Prostate gland (tissue), 2 donors: Measurements from ENCODE around the gene NGFR. TPM values are rescaled to one million over a fixed set of nuclear protein-coding genes. Genes with fewer than 3 reads are reported as not detected.

ENCODE experiments used
- DNase-seq: peaks from one replicate; pipeline ENCODE4 v3.0.0-alpha.2; 2019; ENCODE audit warnings: low spot score
- H3K27ac ChIP-seq, 2 donors: fragments of 200-600 bp; sonication (generic); 2 replicates each; pipeline ENCODE4 v1.5.1; 2017 to 2019
- H3K27me3 ChIP-seq: fragments of 200-600 bp; sonication (generic); replicated peaks from 2 replicates; pipeline ENCODE4 v1.5.1; 2019; ENCODE audit not compliant: insufficient read depth
- H3K36me3 ChIP-seq, 2 donors: fragments of 200-600 bp; sonication (generic); 1 replicate in 1 of 2; 2 replicates in 1 of 2; pipeline versions ENCODE4 v1.5.1 to v1.8.1; 2017 to 2019
- H3K4me1 ChIP-seq: fragments of 200-600 bp; sonication (generic); replicated peaks from 2 replicates; pipeline ENCODE4 v1.5.1; 2019
- H3K4me3 ChIP-seq, 2 donors: fragments of 200-600 bp; sonication (generic); 2 replicates each; pipeline ENCODE4 v1.5.1; 2017 to 2019
- H3K9me3 ChIP-seq: fragments of 200-600 bp; sonication (generic); 2 replicates; pipeline ENCODE4 v1.5.1; 2017
- CTCF ChIP-seq, 4 experiments: fragments of 200-600 bp in 2 of 4; fragments of 450-650 bp in 2 of 4; sonication (generic) in 2 of 4; IDR thresholded peaks; 1 replicate in 3 of 4; 2 replicates in 1 of 4; pipeline ENCODE4 v1.5.1; 2016 to 2019; ENCODE audit warnings: antibody characterized with exemption in 4 of 4, mild to moderate bottlenecking in 2 of 4, moderate library complexity in 2 of 4
- POLR2A ChIP-seq: fragments of 450-650 bp; IDR thresholded peaks from one replicate; pipeline ENCODE4 v1.6.1; 2016; ENCODE audit warnings: antibody characterized with exemption, mild to moderate bottlenecking
- POLR2AphosphoS5 ChIP-seq: sonication (generic); formaldehyde crosslinking; IDR thresholded peaks from one replicate; pipeline ENCODE4 v1.6.1; 2017; ENCODE audit warnings: antibody characterized with exemption
- WGBS: methylation state at CpG from one replicate; pipeline ENCODE4 v1.1.5; 2018; 5-methylcytosine and 5-hydroxymethylcytosine counted together
- intact Hi-C: fragments of 100-400 bp; cut with DNase I; formaldehyde crosslinking; loops from one replicate; pipeline ENCODE4 v1.14.2; 2022
- total RNA-seq, 2 donors: library from RNA; depleted of rRNA; stranded (reverse); fragments of >200 nt; gene quantifications; one replicate each; pipeline ENCODE4 v1.1.0, GENCODE V29; 2016

The NGFR gene
- 10 to 100 TPM; 30.1 to 34.4 TPM for total RNA-seq

- intact Hi-C loops = no loop called here
- WGBS = under 1% methylated on average over 58 of the region's 79 CpGs
- peak within 1 kb of the TSS; percentile 43 to 50 for H3K4me3 ChIP-seq
- no peaks in the 10 kb centered on the region for H3K9me3 ChIP-seq
- no peaks in the 10 kb centered on the region for H3K27me3 ChIP-seq
- DNase-seq = no peak
- peaks cover 7% of the 10 kb centered on the region for H3K4me1 ChIP-seq
- TF ChIP-seq POLR2AphosphoS5 = peak; percentile 69
- TF ChIP-seq CTCF (IDR thresholded peaks at IDR 0.05) = peak in 1 of 4 experiments; percentile 14
- TF ChIP-seq POLR2A = peak; percentile 92
- no peaks in the 10 kb centered on the region for H3K36me3 ChIP-seq
- peak within 1 kb of the TSS; percentile 57 to 61 for H3K27ac ChIP-seq
Measured at GRCh38 chr17:49494986-49495841, at the start of gene NGFR. Gene NGFR, plus strand, starts transcription at chr17:49495293. Its CDS starts 125 bp downstream, at chr17:49495418.

- H3K27me3 ChIP-seq = no peaks in the 10 kb centered on the region
- 92% methylated on average over 7 of the region's 7 CpGs for WGBS
- no peaks in the 10 kb centered on the region for H3K36me3 ChIP-seq
- H3K9me3 ChIP-seq = no peaks in the 10 kb centered on the region
- intact Hi-C loops = no loop called here
- H3K27ac ChIP-seq = no peak overlapping the region
- H3K4me1 ChIP-seq = no peaks in the 10 kb centered on the region
- no peak overlapping the region for H3K4me3 ChIP-seq
- no peak for DNase-seq
- TF ChIP-seq POLR2A (no peak), CTCF (IDR thresholded peaks at IDR 0.05) (no peak), POLR2AphosphoS5 (no peak)
Measured at GRCh38 chr17:49445591-49445990, 49.5 kb upstream of the NGFR start.

- H3K4me3 ChIP-seq = no peak overlapping the region
- no peaks in the 10 kb centered on the region for H3K27me3 ChIP-seq
- 85% methylated on average over 9 of the region's 9 CpGs for WGBS
- no peak overlapping the region for H3K27ac ChIP-seq
- no peaks in the 10 kb centered on the region for H3K4me1 ChIP-seq
- TF ChIP-seq POLR2AphosphoS5 (no peak), CTCF (IDR thresholded peaks at IDR 0.05) (no peak), POLR2A (no peak)
- no peaks in the 10 kb centered on the region for H3K9me3 ChIP-seq
- DNase-seq = no peak
- H3K36me3 ChIP-seq = no peaks in the 10 kb centered on the region
- intact Hi-C loops = no loop called here
Measured at GRCh38 chr17:49447628-49448302, 47.3 kb upstream of the NGFR start.

GRCh38 chr17:49450181-49450580 is 44.9 kb upstream of the NGFR start:
- no peak for TF ChIP-seq POLR2A
- no peak for TF ChIP-seq POLR2AphosphoS5
- TF ChIP-seq CTCF (IDR thresholded peaks at IDR 0.05) = no peak
- H3K27me3 ChIP-seq = no peaks in the 10 kb centered on the region
- 82% methylated on average over 4 of the region's 4 CpGs for WGBS
- no peaks in the 10 kb centered on the region for H3K4me1 ChIP-seq
- DNase-seq = no peak
- intact Hi-C loops = no loop called here
- H3K27ac ChIP-seq = no peak overlapping the region
- H3K9me3 ChIP-seq = no peaks in the 10 kb centered on the region
- no peaks in the 10 kb centered on the region for H3K36me3 ChIP-seq
- H3K4me3 ChIP-seq = no peak overlapping the region
